CD4-positive, alpha-beta T cell treated with Interleukin-17A for 4 hours (primary cell): ENCODE data around the gene ANKFN1.

ENCODE experiments used
- DNase-seq: peaks from one replicate; pipeline ENCODE4 v3.0.0-alpha.2; 2020; ENCODE audit warnings: mixed read lengths

Gene ANKFN1

GRCh38 chr17:56290101-56290801, 137.0 kb downstream of the ANKFN1 start:
- no peak for DNase-seq

- no peak for DNase-seq
These were observed 137.5 kb downstream of the ANKFN1 start for GRCh38 chr17:56290802-56291118.

GRCh38 chr17:56291226-56291805, 138.0 kb downstream of the ANKFN1 start:
- no peak for DNase-seq

- DNase-seq, result no peak
These were observed 138.7 kb downstream of the ANKFN1 start for GRCh38 chr17:56292010-56292409.

- no peak for DNase-seq
These were observed 139.3 kb downstream of the ANKFN1 start for GRCh38 chr17:56292578-56292977.

- DNase-seq, result peak; percentile 41
These were observed 143.9 kb downstream of the ANKFN1 start for GRCh38 chr17:56297184-56297583.

GRCh38 chr17:56298846-56299245, 145.6 kb downstream of the ANKFN1 start:
- no peak for DNase-seq

GRCh38 chr17:56300144-56300543, 146.9 kb downstream of the ANKFN1 start:
- DNase-seq, result no peak

- DNase-seq, result no peak
These were observed 151.7 kb downstream of the ANKFN1 start for GRCh38 chr17:56305007-56305406.

- no peak for DNase-seq
These were observed 156.6 kb downstream of the ANKFN1 start for GRCh38 chr17:56309897-56310296.

- no peak for DNase-seq
These were observed 157.5 kb downstream of the ANKFN1 start for GRCh38 chr17:56310782-56311181.

- DNase-seq, result no peak
These were observed 159.9 kb downstream of the ANKFN1 start for GRCh38 chr17:56313201-56313600.

GRCh38 chr17:56314026-56314425, 160.8 kb downstream of the ANKFN1 start:
- no peak for DNase-seq

- no peak for DNase-seq
These were observed 161.8 kb downstream of the ANKFN1 start for GRCh38 chr17:56314984-56315602.

GRCh38 chr17:56316604-56317003, 163.3 kb downstream of the ANKFN1 start:
- DNase-seq, result no peak

GRCh38 chr17:56317351-56318208, 164.3 kb downstream of the ANKFN1 start:
- DNase-seq, result no peak

- no peak for DNase-seq
These were observed 166.3 kb downstream of the ANKFN1 start for GRCh38 chr17:56319531-56319930.

GRCh38 chr17:56320443-56320842, 167.2 kb downstream of the ANKFN1 start:
- no peak for DNase-seq

GRCh38 chr17:56322991-56323390, 169.7 kb downstream of the ANKFN1 start:
- no peak for DNase-seq

GRCh38 chr17:56324676-56325075, 171.4 kb downstream of the ANKFN1 start:
- no peak for DNase-seq

GRCh38 chr17:56325313-56326000, 172.2 kb downstream of the ANKFN1 start:
- no peak for DNase-seq

GRCh38 chr17:56326001-56326359, 172.7 kb downstream of the ANKFN1 start:
- DNase-seq, result no peak

- no peak for DNase-seq
These were observed 194.4 kb downstream of the ANKFN1 start for GRCh38 chr17:56347639-56348038.
